Effector memory CD4-positive, alpha-beta T cell (primary cell): ENCODE data around the gene SLC25A11.
"Not testable (repeated sequence)": the region's sequence is repeated elsewhere in the genome, so short reads cannot be mapped to it uniquely, and the experiment has no call there.

Experiments used
- DNase-seq, 3 donors: peaks; one replicate each; pipeline ENCODE4 v3.0.0-alpha.2; 2020
- H3K27ac ChIP-seq: 2 replicates; pipeline ENCODE4 v1.7.0; 2013; ENCODE audit warnings: mild to moderate bottlenecking, low read length, moderate library complexity; ENCODE audit not compliant: insufficient read depth, poor library complexity, severe bottlenecking
- H3K27me3 ChIP-seq: replicated peaks from 2 replicates; pipeline ENCODE4 v1.7.0; 2013; ENCODE audit warnings: mild to moderate bottlenecking, low read length; ENCODE audit not compliant: insufficient read depth, control insufficient read depth, poor library complexity, severe bottlenecking
- H3K36me3 ChIP-seq: 2 replicates; pipeline ENCODE4 v1.7.0; 2013; ENCODE audit warnings: mild to moderate bottlenecking, low read length, moderate library complexity; ENCODE audit not compliant: control insufficient read depth, insufficient read depth
- H3K4me1 ChIP-seq: 2 replicates; pipeline ENCODE4 v1.7.0; 2013; ENCODE audit warnings: low read length, mild to moderate bottlenecking; ENCODE audit not compliant: control insufficient read depth, insufficient read depth, poor library complexity, severe bottlenecking
- H3K4me3 ChIP-seq: 2 replicates; pipeline ENCODE4 v1.7.0; 2013; ENCODE audit warnings: low read length, low read depth, mild to moderate bottlenecking; ENCODE audit not compliant: insufficient read depth, poor library complexity, severe bottlenecking
- H3K9me3 ChIP-seq: 2 replicates; pipeline ENCODE4 v1.7.0; 2013; ENCODE audit warnings: mild to moderate bottlenecking, low read length, moderate library complexity; ENCODE audit not compliant: control insufficient read depth

The SLC25A11 gene

DNA sequence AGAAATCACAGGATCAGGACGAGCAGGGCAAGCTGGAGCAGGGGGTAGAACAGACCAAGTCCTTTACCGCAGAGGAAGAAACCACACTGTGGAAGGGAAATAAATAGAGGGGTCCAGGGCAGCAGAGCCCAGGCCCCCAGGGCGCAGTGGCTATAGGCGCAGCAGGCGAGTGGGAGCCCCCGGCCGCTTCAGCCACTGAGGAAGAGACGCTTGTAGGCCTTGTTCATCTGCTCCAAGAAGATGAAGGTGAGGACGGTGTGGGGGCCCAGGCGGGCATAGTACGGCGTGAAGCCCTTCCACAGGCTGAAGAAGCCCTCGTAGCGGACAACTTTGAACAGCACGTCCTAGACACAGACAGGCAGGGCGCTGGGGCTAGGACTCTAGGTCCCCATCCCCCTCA is 2.3 kb downstream of the SLC25A11 start:
- peaks cover 29% of the 10 kb centered on the region for H3K4me1 ChIP-seq
- no peak overlapping the region for H3K27ac ChIP-seq
- no peaks in the 10 kb centered on the region for H3K9me3 ChIP-seq
- no peak for DNase-seq
- no peak overlapping the region for H3K4me3 ChIP-seq
- peaks cover 26% of the 10 kb centered on the region for H3K36me3 ChIP-seq
- H3K27me3 ChIP-seq: no peaks in the 10 kb centered on the region

DNA sequence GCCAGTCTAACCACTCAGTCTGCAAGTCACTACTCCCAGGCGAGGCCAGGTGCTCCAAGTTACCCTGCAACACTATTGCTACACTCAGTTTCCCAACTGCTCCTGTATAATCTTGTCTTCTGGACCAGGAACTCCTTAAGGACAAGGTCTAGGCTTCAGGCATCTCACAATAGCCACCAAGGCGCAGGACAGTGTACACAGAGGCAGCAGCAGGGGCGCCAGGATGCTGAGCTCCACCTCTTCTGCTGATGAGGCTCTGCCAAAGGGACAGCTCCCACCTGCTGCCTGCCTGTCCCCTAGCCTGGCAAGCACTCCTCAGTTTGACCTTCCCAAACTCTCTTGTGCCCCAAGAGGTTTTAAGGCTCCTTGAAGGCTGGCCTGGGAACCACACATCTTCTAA is 3.4 kb downstream of the SLC25A11 start:
- Histone ChIP-seq H3K4me3 (no peak overlapping the region), H3K27ac (no peak overlapping the region), H3K9me3 (no peaks in the 10 kb centered on the region), H3K27me3 (no peaks in the 10 kb centered on the region), H3K36me3 (peaks cover 22% of the 10 kb centered on the region), H3K4me1 (peaks cover 22% of the 10 kb centered on the region)
- DNase-seq: no peak

DNA sequence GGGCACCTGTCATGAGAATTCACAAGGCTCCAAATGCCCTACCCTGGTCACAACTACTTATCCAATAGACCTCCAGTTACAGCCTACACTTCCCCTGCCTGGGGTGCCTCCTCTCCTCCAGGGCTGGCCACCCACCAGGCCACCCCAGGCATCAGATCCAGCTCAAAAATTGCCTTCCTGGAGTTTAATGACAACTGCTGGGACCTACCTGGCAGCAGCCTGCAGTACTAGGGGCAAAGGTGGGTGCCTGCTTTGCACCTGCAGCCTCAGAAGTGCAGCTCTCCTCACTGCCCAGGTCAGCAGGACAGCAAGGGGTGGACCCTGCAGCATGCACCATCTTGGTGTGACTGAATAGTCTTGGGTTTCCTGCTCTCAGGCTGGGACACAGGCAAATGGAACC is 4.2 kb downstream of the SLC25A11 start:
- Histone ChIP-seq H3K9me3 (no peaks in the 10 kb centered on the region), H3K4me3 (no peak overlapping the region), H3K36me3 (peaks cover 22% of the 10 kb centered on the region), H3K27ac (no peak overlapping the region), H3K4me1 (peaks cover 22% of the 10 kb centered on the region), H3K27me3 (no peaks in the 10 kb centered on the region)
- DNase-seq: no peak

DNA sequence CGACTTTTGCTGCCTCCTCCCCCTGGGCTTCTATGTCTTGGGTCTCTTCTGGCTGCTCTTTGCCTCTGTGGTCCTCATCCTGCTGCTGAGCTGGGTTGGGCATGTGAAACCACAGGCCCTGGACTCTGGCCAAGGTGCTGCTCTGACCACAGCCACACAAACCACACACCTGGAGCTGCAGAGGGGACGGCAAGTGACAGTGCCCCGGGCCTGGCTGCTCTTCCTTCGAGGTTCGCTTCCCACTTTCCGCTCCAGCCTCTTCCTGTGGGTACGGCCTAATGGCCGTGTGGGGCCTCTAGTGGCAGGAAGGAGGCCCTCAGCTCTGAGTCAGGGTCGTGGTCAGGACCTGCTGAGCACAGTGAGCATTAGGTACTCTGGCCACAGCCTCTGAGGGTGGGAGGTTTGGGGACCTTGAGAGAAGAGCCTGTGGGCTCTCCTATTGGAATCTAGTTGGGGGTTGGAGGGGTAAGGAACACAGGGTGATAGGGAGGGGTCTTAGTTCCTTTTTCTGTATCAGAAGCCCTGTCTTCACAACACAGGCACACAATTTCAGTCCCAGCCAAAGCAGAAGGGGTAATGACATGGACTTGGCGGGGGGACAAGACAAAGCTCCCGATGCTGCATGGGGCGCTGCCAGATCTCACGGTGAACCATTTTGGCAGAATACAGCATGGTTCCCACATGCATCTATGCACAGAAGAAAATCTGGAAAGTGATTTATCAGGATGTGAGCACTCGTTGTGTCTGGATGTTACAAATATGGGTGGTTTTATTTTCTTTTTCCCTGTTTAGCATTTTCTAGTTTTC is 5.5 kb downstream of the SLC25A11 start:
- Histone ChIP-seq H3K36me3 (peaks cover 22% of the 10 kb centered on the region), H3K27ac (no peak overlapping the region), H3K27me3 (no peaks in the 10 kb centered on the region), H3K4me1 (peaks cover 22% of the 10 kb centered on the region), H3K4me3 (no peak overlapping the region), H3K9me3 (no peaks in the 10 kb centered on the region)
- no peak for DNase-seq

DNA sequence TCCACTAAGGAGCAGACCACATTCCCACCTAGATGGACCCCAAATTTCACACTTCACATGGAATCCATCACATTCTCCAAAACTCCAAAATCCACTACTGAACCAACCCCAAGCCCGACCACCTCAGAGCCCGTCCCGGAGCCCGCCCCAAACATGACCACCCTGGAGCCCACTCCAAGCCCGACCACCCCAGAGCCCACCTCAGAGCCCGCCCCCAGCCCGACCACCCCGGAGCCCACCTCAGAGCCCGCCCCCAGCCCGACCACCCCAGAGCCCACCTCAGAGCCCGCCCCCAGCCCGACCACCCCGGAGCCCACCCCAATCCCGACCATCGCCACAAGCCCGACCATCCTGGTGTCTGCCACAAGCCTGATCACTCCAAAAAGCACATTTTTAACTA is 6.2 kb downstream of the SLC25A11 start:
- H3K4me1 ChIP-seq: peaks cover 15% of the 10 kb centered on the region

DNA sequence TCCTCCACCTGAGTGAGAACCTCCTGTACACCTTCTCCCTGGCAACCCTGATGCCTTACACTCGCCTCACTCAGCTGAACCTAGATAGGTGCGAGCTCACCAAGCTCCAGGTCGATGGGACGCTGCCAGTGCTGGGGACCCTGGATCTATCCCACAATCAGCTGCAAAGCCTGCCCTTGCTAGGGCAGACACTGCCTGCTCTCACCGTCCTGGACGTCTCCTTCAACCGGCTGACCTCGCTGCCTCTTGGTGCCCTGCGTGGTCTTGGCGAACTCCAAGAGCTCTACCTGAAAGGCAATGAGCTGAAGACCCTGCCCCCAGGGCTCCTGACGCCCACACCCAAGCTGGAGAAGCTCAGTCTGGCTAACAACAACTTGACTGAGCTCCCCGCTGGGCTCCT is 7.1 kb downstream of the SLC25A11 start:
- Histone ChIP-seq H3K27me3 (no peaks in the 10 kb centered on the region), H3K4me1 (peaks cover 11% of the 10 kb centered on the region), H3K9me3 (no peaks in the 10 kb centered on the region), H3K36me3 (peaks cover 16% of the 10 kb centered on the region), H3K4me3 (no peak overlapping the region), H3K27ac (no peak overlapping the region)
- no peak for DNase-seq

More for the DNA sequence above, 6.2 kb downstream of the SLC25A11 start:
- H3K4me3 ChIP-seq: no peak overlapping the region
- DNase-seq: no peak
- H3K27me3 ChIP-seq: no peaks in the 10 kb centered on the region
- peaks cover 22% of the 10 kb centered on the region for H3K36me3 ChIP-seq
- no peak overlapping the region for H3K27ac ChIP-seq
- no peaks in the 10 kb centered on the region for H3K9me3 ChIP-seq

DNA sequence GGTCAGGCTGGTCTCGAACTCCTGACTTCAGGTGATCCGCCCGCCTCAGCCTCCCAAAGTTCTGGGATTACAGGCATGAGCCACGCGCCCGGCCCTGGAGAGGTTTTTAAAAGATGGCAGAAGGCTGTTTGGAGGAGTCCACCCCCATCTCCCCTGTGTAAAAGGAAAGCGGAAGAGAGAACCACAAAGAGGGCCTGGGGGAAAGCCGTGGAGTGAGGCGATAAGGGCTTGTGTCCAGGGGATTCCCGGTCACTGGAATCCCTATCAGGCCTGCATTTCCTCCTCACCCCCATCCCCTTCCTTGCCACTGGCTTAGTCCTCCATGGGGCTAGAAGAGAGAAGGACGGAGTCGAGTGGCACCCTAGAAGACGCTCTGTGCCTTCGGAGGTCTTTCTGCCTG is 7.9 kb downstream of the SLC25A11 start, which contains the start of gene GP1BA:
GP1BA (plus strand) TSS at position 315 of the 400 bp plus-strand sequence. CDS start 328 bp downstream, outside the sequence.
- Histone ChIP-seq H3K9me3 (no peaks in the 10 kb centered on the region), H3K4me1 (peaks cover 11% of the 10 kb centered on the region), H3K27me3 (no peaks in the 10 kb centered on the region), H3K4me3 (no peak within 1 kb of the TSS), H3K27ac (no peak within 1 kb of the TSS), H3K36me3 (peaks cover 8% of the 10 kb centered on the region)
- no peak for DNase-seq

DNA sequence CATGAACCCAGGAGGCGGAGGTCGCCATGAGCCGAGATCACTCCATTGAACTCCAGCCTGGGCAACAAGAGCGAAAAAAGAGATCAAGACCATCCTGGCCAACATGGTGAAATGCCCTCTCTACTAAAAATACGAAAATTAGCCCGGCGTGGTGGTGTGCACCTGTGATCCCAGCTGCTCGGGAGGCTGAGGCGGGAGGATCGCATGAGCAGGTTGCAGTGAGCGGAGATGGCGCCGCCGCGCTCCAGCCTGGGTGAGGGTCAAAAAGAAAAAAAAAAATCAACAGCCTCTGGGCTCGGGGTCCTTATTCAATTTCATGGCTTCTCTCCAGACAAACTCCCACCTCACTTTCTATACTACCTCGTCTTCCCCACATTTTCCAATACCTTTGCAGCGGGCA is 11.0 kb downstream of the SLC25A11 start:
- H3K27ac ChIP-seq: no peak overlapping the region
- H3K4me1 ChIP-seq: peaks cover 3% of the 10 kb centered on the region
- no peak for DNase-seq
- no peaks in the 10 kb centered on the region for H3K36me3 ChIP-seq
- no peak overlapping the region for H3K4me3 ChIP-seq
- no peaks in the 10 kb centered on the region for H3K9me3 ChIP-seq
- H3K27me3 ChIP-seq: no peaks in the 10 kb centered on the region

DNA sequence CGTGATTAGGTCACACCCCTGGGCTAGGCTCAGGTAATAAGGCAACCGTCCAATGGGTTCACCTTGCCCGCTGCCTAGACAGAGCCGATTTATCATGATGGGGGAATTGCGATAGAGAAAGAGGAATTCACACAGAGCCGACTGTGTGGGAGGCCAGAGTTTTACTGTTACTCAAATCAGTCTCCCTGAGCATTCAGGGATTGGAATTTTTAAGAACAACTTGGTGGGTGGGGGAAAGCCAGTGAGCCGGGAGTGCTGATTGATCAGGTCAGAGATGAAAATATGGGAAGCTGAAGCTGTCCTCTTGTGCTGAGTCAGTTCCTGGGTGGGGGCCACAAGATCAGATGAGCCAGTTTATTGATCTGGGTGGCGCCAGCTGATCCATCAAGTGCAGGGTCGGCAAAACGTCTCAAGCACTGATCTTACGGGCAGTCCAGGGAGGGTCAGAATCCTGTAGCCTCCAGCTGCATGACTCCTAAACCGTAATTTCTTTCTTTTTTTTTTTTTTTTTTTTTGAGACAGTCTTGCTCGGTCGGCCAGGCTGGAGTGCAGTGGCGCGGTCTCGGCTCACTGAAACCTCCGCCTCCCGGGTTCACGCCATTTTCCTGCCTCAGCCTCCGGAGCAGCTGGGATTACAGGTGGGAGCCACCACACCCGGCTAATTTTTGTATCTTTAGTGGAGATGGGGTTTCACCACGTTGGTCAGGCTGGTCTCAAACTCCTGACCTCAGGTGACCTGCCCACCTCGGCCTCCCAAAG is 13.1 kb downstream of the SLC25A11 start:
- H3K27ac ChIP-seq, H3K27me3 ChIP-seq, DNase-seq, H3K4me3 ChIP-seq, H3K9me3 ChIP-seq, H3K4me1 ChIP-seq, H3K36me3 ChIP-seq: not testable (repeated sequence)

DNA sequence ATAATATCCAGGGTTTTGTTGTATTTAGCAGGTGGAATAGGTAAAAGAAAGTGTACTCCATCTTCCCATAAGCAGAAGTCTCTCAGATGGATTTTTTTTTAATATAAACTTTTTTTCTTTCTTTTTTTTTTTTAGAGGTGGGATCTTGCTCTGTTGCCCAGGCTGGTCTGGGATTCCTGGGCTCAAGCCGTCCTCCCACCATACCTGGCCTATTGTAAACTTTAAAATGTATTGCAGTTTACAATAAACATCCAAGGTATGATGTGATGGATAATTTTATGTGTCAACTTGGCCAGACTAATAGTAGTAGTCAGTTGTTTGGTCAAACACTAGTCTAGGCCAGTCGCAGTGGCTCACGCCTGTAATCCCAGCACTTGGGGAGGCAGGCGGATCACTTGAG is 18.5 kb downstream of the SLC25A11 start:
- no peak for DNase-seq
- Histone ChIP-seq H3K27ac (no peak overlapping the region), H3K9me3 (no peaks in the 10 kb centered on the region), H3K36me3 (no peaks in the 10 kb centered on the region), H3K4me3 (no peak overlapping the region), H3K4me1 (no peaks in the 10 kb centered on the region), H3K27me3 (no peaks in the 10 kb centered on the region)
